HG03457 (cell line): ENCODE data around the gene IDH3A.

Experiments used
- ATAC-seq: cut with Tn5 transposase; IDR thresholded peaks from one replicate; pipeline ENCODE4 v1.9.1; 2021; ENCODE audit warnings: moderate number of reproducible peaks; ENCODE audit not compliant: unreplicated experiment

Gene IDH3A

DNA sequence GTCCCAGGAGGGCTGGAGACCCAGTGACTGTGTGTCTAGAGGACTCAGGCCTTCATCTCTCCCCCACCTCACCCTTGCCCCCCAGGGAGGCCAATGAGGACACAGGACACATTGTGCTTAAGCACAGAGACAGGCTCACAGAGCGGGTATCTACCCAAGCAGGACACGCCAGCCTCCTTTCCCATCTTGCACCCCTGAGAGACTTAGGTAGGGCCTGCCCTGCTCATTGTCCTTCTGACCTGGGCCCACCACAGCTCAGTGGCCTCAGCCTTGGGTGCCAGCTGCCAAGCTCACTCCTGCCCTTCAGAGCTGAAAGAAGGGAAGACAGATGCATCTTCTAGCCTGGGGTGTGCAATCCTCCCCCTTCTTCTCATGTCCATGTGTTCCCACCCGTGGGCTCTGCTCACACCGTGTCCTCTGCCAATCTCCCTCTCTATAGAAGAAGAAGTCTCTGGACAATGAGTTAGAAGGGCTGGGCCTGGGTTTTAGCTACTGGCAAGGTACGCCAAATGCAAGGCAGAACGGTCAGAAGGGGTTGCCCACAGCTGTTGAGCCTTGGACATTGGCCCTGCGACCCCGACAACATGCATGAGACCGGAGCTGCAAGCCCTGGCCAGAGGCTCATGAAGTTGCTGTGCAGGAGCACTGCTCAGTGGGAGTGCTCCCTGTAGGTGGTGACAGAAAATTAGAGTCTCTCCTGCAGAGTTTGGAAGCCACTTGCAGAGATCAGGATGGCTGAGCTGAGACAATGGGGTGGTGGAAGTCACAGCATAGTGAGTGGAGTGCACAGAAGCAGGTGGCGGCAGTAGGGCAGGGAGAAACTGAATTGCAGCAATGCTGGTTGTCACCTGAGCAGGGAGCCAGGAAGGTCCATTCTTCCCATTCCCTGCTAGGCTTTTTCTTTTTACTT is 52.4 kb downstream of the IDH3A start:
- ATAC-seq = no peak

DNA sequence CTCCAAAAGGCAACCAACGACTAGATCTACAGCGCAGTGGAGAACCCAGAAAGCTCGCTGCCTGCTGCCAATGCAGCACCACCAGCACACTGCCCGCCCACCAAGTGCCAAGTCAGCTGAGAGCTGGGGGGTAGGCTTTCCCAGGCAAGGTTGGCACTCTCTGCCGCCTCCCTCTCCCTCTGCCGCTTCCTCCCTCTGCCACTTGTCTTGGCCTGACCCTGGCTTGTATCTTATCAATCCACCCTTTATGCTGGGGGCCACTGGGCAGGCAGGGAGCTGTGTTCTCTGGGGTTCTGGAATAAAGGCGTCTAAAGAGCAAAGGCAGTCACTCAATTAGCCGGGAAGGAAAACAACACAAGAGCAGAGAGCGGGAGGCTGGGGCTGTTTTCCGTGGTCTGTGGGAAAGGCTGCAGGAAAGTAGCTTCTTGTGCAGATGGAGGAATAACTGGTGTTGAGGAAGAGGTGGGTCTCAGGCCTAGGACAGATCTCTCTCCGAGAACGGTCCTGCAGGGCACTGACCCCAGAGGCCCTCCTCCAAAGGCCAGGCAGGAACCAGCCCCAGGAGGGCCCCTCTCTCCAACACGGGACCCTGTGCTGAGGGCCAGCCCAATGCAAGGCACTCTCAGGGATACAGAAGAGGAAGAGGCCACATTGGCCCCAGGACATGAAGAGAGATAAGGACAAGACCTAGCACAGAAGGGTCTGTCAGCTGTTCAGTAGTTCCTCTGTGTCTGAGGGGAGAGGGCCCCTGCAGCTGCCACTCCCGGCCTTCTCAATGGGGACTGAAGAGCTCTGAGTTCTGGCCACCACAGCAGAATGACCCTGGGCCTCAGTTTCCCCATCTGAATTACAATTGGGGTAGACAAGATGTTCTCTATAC is 54.4 kb downstream of the IDH3A start:
- ATAC-seq = no peak

DNA sequence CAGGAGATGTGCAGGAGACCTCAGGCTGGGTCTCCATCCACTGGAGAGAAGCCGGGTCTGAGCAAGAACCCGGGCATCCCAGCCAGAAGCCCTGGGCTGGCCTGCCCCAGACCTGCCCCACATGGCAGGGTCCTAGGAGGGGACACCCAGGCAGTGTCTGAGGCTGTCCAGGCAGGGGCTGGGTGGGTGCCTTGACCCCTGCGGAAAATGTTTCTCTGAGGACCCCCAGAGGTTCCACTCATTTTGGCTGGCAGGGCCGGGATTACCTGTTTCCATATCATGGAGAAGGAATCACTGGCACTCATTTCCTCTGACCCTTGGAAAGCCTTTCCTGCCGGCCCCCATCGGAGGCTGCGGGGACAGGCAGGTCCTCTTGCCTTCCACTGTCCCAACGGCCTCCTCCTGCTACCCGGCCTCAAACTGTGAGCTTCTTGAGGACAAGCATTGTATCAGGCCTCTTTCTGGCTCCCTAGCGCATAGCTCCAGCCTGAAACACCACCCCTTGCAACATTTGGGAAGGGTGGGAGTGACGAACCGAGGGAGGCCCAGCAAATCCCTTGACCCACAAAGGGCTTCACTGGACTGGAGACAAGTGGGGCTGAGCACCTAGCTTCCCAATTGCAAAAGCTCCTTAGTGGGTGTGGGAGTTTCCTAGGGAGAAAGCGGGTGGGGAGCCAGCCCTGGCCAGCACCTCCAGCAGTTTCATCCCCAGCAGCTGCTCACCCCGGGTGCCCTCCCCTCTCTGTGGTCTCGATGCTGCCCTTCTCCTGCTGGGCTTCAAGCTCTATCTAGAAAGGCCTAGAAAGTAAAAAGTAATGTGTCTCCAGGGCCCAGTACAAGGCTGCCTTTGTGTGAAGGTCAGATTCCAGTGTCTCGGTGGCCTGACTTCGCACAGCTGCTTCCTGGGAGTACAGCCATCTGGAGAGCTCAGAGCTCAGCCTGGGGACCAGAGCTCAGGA is 55.5 kb downstream of the IDH3A start:
- ATAC-seq = no peak

DNA sequence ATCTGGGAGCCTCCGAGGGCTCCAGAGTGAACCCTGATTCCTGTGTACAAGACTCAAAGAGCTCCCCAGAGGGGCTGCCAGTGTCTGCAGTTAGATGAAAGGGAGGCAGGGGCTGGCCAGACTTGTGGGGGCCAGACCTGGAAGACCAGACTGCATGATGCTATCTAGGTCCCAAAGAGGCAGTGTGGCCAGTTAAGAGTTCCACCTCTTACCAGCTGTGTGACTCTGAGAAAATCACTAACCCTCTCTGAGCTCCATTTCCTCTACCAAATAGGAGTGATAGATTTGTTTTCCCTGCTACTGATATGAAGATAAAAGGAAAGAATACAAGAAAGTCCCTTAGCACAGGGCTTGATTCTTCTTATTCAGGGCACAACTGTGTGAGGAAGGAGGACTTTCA is 56.2 kb downstream of the IDH3A start:
- ATAC-seq = no peak

DNA sequence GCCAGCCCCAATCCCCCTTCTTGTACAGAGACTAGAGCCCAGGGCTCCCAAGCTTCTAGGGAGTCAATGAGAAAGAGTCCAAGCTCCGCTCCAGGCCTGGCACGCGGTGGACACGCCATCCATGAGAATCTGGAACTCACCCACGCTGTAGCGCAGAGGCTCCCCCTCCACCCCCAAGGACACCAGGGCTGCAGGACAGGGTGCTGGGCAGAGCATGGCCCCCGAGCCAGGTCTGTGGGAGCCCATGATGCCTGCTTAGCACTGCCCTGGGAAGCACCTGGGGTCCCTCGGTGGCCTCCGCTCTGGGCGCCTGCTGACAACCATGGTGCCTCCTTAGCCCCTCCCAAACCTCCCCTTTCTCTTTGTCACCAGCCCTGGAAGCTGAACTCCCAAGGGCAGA is 56.7 kb downstream of the IDH3A start:
- no peak for ATAC-seq

DNA sequence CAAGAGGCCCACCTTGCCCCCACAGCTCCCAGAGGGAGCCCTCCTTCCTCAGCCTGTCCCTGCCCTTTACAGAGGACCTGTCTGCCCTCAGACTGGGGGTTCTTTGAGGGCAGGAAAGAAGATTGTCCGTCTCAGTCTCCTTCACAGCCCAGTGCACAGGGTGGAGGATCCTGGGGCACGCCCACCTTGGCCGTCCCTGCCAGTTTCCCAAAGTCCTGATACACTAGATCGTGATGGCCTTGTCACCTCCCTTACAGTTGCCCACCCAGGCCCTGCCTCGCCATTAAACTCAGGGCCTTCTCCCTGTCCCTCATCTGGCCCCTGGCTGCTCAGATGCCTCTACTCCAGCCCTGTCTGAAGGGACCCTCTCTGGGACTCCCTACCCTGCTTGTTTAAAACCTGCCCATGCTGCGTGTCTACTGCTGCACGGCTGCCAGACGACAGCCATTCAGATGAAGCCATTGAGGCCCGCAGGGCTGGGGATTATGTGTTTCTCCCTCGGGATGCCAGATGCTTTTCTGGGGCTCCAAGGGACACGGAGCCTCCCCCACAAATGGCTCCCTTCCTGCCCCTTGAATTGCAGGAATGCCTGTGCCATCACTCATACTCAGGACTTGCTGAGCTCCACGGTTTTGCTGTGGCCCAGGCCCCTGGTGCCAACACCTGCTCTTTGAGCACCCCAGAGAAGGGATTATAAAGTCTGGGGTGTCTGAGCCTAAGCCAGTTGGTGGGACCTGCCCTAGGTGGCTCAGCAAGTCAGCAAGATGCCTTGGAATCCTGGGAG is 57.4 kb downstream of the IDH3A start:
- no peak for ATAC-seq

DNA sequence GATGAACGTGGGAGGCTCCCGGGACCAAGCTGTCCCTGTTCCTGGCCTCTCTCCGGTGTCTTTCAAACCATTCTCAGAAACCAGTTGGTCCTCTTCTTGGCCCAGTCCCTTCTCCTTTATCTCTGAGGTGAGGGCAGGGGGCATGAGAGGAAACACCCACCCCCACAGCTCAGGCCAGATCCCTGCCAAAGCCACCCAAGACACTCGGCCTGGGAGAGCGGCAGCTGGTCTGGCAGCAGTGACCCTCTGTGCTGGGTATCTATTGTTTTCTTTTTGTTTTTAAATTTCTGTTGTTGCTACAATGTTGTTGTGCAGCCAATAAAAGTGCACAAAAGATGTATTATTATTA is 57.9 kb downstream of the IDH3A start:
- no peak for ATAC-seq

DNA sequence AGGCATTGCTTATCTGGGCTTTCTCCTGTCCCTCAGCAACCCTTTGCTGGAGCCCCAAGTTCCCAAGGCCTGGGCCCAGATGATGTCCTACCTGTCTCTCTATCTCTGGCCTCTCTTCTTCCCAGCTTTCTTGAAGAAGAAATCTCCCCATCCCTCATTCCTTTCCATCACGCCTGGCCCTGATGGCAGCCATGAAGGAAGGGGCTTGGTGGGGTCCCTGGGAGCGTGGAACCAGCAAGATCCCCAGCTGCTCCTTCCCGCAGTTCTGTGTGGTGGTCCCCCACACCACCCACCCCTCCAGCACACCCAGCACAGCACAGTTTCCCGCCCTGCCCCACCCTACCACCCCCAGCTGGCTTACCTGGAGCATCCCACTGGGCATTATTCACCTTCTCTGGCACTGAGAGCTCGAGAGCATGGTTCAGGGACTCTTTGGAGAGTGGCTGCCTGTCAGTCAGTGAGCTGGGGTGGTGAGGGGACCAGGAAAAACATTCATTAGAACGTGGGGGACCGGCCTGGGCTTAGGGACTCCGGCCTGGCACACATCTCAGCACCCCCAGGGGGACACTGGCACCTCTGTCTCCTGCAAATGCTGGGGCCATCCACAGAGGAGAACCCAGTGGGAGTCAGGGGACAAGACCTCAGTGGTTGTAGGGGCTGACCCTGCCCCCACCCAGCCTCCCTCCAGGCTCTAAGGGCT is 58.6 kb downstream of the IDH3A start:
- ATAC-seq = no peak

DNA sequence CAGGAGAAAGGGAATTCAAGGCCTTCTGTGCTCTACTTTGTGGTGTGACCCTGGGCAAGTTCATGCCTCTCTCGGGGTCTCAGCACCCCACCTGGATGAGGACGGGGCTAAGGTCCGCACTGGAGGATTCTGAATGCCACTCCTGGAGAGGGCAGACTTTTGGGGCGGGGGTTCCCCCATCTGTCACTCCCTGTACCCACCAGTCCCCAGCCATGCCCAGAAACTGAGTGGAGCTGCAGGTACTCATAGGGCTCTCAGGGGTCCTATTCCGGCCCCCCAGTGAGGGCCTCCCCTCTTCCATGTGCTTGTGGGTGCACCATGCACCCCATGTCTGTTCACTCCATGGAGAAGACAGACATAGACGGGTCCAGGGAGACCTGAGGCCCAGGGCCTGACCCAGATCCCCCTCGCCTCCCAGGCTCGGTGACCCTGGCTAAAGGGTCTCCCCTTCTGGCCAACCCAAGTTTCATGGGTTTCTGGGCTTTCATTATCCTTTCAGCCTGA is 59.2 kb downstream of the IDH3A start:
- ATAC-seq = no peak

DNA sequence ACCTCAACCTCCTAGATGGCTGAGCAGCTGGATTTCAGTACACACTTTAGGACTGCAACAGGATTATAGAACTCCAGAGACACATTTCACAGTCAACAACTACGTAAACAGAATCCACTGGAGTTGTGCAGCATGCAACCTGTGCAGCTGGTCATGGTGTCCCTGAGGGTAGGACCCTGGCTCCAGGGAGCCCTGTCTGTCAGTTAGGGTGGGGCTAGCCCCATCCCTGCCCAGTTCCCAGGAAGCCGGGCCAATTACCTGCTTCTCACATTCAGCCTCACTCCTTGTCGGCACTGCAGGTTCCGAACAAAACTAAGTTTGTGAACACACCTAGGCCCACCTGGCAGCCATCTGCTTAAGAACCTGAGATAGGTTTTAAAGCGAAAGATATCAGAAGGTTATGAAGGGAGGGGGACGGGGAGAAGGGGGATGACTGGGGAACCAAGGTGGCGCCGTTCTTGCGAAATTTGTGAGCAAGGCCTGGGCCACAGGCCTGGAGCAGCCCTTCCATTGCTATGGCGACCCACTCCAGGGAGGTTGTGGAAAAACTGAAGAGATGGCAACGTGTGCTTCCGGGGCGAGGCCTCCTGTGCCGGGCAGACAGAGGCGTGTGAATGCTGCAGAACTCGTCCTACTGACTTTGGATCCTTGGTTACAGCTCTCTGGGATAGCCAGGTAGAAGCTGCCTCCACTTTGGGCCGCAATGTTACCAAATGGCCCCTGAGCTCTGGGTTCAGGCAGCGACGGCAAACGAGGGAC is 59.9 kb downstream of the IDH3A start:
- no peak for ATAC-seq

DNA sequence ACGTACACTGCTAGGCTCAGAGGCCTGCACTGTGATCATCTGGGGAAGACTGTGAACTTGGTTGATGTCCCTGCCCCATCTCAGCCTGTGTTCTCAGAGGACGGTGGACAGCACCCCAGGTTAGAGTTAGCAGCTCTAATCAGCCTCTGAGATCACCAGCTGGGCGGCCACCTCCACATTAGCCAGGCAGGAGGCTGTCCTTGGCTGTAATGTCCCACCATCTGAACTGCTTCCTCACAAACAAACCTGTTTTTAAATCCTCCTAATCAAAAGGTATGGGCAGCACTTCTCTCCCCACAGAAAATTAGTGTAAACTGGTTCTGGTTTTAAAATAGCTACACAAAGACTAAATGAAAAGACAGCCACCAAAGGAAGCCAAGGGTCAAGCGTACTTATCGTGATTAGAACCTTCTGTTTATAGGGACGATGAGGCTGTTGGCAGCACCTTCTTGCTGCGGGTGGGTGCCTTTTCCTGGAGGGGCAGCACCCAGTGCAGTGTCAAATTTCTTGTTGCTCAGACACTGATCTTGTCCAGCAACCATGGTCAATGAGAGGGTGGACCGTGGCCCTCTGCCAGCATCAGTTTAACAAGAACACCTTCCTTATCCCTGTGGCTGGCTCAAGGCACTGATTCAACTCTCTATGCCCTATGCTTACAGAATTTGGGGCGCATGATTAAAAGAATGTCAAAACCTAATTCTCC is 60.6 kb downstream of the IDH3A start:
- no peak for ATAC-seq

DNA sequence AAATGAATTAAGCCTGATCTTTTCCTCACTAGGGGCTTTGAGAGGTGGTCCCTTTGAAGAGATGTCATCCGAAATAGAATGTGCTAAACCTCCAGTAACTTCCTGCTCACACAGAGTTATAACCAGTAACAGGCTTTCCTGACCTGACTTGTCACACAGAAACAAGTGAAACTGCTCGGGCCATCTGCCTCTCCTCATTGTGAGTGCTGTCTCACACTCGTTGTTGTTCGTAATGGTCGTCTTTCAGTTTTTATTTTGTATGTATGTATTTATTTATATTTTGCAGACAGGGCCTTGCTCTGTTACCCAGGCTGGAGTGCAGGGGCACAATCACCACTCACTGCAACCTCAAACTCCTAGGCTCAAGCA is 61.2 kb downstream of the IDH3A start:
- no peak for ATAC-seq

DNA sequence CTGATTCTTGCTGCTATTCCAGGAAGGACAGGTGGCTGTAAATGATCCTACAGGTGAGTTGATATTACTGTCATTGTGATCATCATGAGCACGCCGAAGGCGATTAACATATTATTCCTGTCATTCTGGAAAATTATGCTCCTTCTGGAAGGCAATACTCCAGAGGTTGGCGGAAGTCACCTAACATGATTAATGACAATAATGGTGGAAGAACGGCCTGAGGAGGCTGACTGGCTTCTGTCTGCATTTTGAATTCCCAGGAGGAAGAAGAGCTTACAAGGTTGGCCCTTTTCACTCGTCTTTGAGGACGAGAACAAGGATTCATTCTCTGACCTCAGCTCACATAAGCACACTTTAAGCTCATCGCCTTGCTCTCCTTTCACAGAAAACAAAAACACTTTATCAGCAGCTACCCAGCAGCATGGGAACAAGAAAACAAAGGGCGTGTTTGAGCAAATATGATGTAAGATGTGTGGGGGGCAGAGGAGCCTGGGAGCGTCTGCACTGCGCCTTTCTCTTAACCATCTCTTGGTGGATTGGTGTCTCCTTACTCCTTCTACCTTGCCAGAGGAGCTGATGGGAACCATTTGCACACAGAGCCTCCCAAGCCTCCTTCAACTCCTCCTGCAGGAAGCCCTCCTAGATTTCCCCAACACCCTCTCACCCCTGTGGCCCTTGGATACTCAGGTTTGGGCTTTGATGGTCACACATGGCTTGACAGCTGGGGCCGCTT is 62.2 kb downstream of the IDH3A start:
- ATAC-seq = no peak

DNA sequence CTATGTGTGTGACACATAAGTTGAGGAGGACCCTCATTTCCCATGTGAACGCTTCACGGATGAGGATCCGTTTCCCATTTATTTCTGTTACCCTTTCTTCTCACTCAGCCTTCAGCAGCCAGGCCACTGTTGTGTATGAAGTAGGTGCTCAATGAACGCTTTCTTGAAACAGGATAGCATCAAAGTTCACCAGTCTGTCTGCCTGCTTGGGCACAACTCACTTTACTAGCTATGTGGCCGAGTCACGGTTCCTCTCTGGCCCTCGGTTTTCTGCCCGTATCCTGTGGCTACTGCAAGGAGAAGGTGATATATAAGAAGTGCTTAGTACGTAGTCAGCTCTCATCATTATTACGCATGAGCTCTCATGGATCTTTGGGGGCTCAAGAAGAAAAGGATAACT is 62.8 kb downstream of the IDH3A start:
- ATAC-seq = no peak

DNA sequence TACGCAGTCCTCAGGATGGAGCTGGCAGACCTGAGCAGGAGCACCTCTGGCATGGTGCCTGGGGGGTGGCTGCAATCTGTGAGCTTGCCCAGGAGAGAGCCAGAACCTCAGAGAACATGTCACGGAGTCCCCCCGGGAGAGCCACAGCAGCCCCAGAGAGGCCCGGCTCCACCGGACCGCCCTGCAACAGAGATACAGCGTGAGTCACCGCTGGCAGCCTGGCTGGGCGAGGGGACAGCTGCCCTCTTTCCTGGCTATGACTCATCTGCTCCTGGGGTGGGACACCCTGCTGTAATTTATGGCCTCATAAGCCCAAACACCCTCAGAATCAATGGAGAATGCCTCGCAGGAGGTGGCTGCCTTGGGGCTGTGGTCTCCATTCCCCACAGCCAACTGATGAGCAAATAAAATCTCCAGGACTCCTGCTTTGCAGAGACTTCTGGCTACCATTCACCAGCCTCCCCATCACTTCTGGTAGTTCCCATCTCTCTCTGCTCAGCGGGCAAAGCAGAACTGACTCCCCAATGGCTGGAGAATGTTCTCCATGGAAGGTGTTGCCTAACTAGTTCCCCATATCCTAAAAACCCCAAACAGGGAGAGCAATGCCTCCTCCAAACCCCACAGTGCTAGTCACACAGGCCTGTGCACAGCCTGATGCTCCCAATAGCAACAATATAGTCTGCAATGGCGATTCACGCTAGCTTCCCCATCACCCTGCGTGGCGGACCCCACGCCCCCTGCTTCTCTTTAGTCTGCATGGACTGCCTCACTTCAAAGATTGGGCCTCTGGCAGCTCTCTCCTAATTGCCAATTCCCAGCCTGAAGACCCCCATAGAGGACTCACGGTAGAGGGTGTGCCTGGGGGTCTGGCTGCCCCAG is 63.6 kb downstream of the IDH3A start:
- no peak for ATAC-seq

DNA sequence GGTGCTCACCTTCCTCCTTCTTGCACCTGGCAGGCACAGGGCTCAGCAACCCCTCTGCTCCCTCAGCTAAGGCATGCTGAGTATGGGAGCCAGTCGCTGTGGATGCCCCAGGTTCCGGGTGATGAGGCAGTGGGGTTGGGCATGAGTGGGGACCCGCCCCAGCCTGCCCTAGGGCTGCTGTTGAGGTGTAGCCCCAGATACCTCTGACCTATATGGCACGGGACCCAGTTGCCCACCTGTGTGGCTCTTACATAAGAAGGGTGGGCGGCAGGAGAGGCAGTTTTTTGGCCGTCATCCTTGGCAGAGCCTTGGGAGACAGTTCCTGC is 64.2 kb downstream of the IDH3A start:
- no peak for ATAC-seq

DNA sequence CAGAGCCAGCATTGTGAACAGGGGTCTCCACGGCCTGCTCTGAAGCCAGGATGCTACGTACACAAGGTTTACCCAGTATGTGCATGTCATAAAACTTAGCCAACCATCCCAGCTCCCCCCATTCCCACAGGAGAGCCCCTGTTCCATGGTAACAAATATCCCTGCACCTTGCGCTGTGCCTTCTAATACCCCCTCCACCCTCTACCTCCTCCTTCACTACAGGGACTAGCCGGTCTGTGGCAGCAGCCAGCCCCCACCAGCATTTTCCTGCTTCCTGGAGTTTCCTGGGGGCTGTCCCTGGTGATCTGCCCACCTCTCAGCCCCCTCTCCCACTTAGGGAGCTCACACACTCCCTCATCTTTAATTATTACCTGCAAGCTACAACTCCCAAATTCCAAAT is 64.8 kb downstream of the IDH3A start:
- ATAC-seq = no peak
